GM19438 (cell line): Measurements from ENCODE around the gene ZYG11A.
"Not testable (repeated sequence)": the region's sequence is repeated elsewhere in the genome, so short reads cannot be mapped to it uniquely, and the experiment has no call there.

ENCODE experiments used
- ATAC-seq: cut with Tn5 transposase; IDR thresholded peaks from one replicate; pipeline ENCODE4 v1.9.1; 2021; ENCODE audit warnings: low read depth; ENCODE audit not compliant: unreplicated experiment

Gene ZYG11A

GRCh38 chr1:52842643-52843310 is at the start of gene ZYG11A:
TSS of gene ZYG11A (plus strand) at chr1:52842760. CDS start at chr1:52842884, 124 bp downstream.
- peak; percentile 82 for ATAC-seq

- not testable (repeated sequence) for ATAC-seq
These were observed 48.8 kb upstream of the ZYG11A start for GRCh38 chr1:52793717-52794116.

GRCh38 chr1:52795464-52795863 is 47.1 kb upstream of the ZYG11A start:
- ATAC-seq, result no peak

- no peak for ATAC-seq
These were observed 44.2 kb upstream of the ZYG11A start for GRCh38 chr1:52798331-52798730.

GRCh38 chr1:52801011-52801410 is 41.5 kb upstream of the ZYG11A start:
- ATAC-seq, result no peak

GRCh38 chr1:52804083-52804482 is 38.5 kb upstream of the ZYG11A start:
- not testable (repeated sequence) for ATAC-seq

- ATAC-seq, result no peak
These were observed 28.1 kb upstream of the ZYG11A start for GRCh38 chr1:52814465-52814864.

- not testable (repeated sequence) for ATAC-seq
These were observed 21.7 kb upstream of the ZYG11A start for GRCh38 chr1:52820830-52821229.

- ATAC-seq, result no peak
These were observed 16.7 kb upstream of the ZYG11A start for GRCh38 chr1:52825868-52826267.

GRCh38 chr1:52834798-52835197 is 7.8 kb upstream of the ZYG11A start:
- no peak for ATAC-seq

GRCh38 chr1:52836035-52836434 is 6.5 kb upstream of the ZYG11A start:
- ATAC-seq, result no peak

GRCh38 chr1:52839175-52839574 is 3.4 kb upstream of the ZYG11A start:
- ATAC-seq, result not testable (repeated sequence)

- ATAC-seq, result not testable (repeated sequence)
These were observed 2.6 kb downstream of the ZYG11A start for GRCh38 chr1:52845119-52845518.

- ATAC-seq, result no peak
These were observed 5.9 kb downstream of the ZYG11A start for GRCh38 chr1:52848423-52848822.

GRCh38 chr1:52850951-52851350 is 8.4 kb downstream of the ZYG11A start:
- ATAC-seq, result no peak

- no peak for ATAC-seq
These were observed 10.3 kb downstream of the ZYG11A start for GRCh38 chr1:52852854-52853253.

- ATAC-seq, result no peak
These were observed 13.0 kb downstream of the ZYG11A start for GRCh38 chr1:52855584-52855983.

- no peak for ATAC-seq
These were observed 13.5 kb downstream of the ZYG11A start for GRCh38 chr1:52856026-52856425.

GRCh38 chr1:52857443-52857842 is 14.9 kb downstream of the ZYG11A start:
- ATAC-seq, result no peak

- ATAC-seq, result no peak
These were observed 20.3 kb downstream of the ZYG11A start for GRCh38 chr1:52862666-52863458.

- peak; percentile 77 for ATAC-seq
These were observed 24.7 kb downstream of the ZYG11A start for GRCh38 chr1:52867087-52867863.
